PC-3 (cell line): ENCODE measurements around the gene SLC51B. TPM values are rescaled to one million over a fixed set of nuclear protein-coding genes. Genes with fewer than 3 reads are reported as not detected.

Experiments used
- ATAC-seq: fragments of 200-7000 bp; cut with Tn5 transposase; 2 replicates; pipeline ENCODE4 v1.9.1; 2020; ENCODE audit warnings: mild to moderate bottlenecking, moderate library complexity
- Bru-seq: library from RNA; stranded (reverse); fragments of 400-500 nt; gene quantifications from one replicate; lab custom pipeline; 2021; lab: Mats Ljungman, UMichigan
- BruChase-seq, 2 experiments: library from RNA; stranded (reverse); fragments of 400-500 nt; gene quantifications; one replicate each; lab custom pipeline; 2021; lab: Mats Ljungman, UMichigan
- BruUV-seq: library from RNA; stranded (reverse); fragments of 400-500 nt; replicated peaks from 2 replicates; lab custom pipeline; 2021; lab: Mats Ljungman, UMichigan
- CTCF ChIA-PET: fragments of 300-600 bp; sonication (Branson Sonifier 250); formaldehyde crosslinking; loops from one replicate; lab custom pipeline; 2022; ENCODE audit warnings: antibody characterized with exemption; lab: Charles Lee
- POLR2A ChIA-PET: fragments of 300-600 bp; sonication (Branson Sonifier 250); formaldehyde crosslinking; loops from one replicate; lab custom pipeline; 2022; ENCODE audit warnings: antibody characterized with exemption; ENCODE audit not compliant: unreplicated experiment; lab: Charles Lee
- DNase-seq: peaks from one replicate; pipeline ENCODE4 v3.0.0-alpha.2; 2015
- H2AFZ ChIP-seq: fragments of 300-600 bp; sonication (generic); 2 replicates; pipeline ENCODE4 v1.6.0; 2016; ENCODE audit warnings: antibody characterized with exemption, low read length
- H3F3A ChIP-seq: fragments of 300-600 bp; sonication (generic); one replicate; pipeline ENCODE4 v1.6.0; 2017; ENCODE audit warnings: antibody characterized with exemption, low read length, control low read depth, mild to moderate bottlenecking; ENCODE audit not compliant: unreplicated experiment
- H3K27ac ChIP-seq: fragments of 300-600 bp; sonication (generic); 2 replicates; pipeline ENCODE4 v1.5.1; 2016; ENCODE audit warnings: mild to moderate bottlenecking, low read length
- H3K27me3 ChIP-seq: fragments of 300-600 bp; sonication (generic); 2 replicates; pipeline ENCODE4 v1.6.1; 2016; ENCODE audit warnings: low read length, mixed read lengths
- H3K36me3 ChIP-seq: fragments of 300-600 bp; sonication (generic); 2 replicates; pipeline ENCODE4 v1.6.1; 2016; ENCODE audit warnings: low read depth, mixed run types, low read length, mixed read lengths
- H3K4me1 ChIP-seq: fragments of 300-600 bp; sonication (generic); 2 replicates; pipeline ENCODE4 v1.5.1; 2016; ENCODE audit warnings: low read length; ENCODE audit not compliant: insufficient read depth
- H3K4me2 ChIP-seq: fragments of 300-600 bp; sonication (generic); 2 replicates; pipeline ENCODE4 v1.6.0; 2016; ENCODE audit warnings: low read length
- H3K4me3 ChIP-seq: fragments of 300-600 bp; sonication (generic); 2 replicates; pipeline ENCODE4 v1.5.1; 2016; ENCODE audit warnings: mild to moderate bottlenecking, low read length, mixed read lengths
- H3K79me2 ChIP-seq: fragments of 300-600 bp; sonication (generic); 2 replicates; pipeline ENCODE4 v1.6.1; 2017; ENCODE audit warnings: low read length, mixed read lengths
- H3K9ac ChIP-seq: fragments of 300-600 bp; sonication (generic); 2 replicates; pipeline ENCODE4 v1.6.0; 2016; ENCODE audit warnings: mild to moderate bottlenecking, low read length
- H3K9me2 ChIP-seq: fragments of 300-600 bp; sonication (generic); replicated peaks from 2 replicates; pipeline ENCODE4 v1.6.1; 2016; ENCODE audit warnings: mixed run types, low read length, mixed read lengths
- H3K9me3 ChIP-seq: fragments of 300-600 bp; sonication (generic); 2 replicates; pipeline ENCODE4 v1.6.1; 2016; ENCODE audit warnings: low read length, mixed read lengths
- H4K20me1 ChIP-seq: fragments of 300-600 bp; sonication (generic); 2 replicates; pipeline ENCODE4 v1.6.1; 2016; ENCODE audit warnings: low read length, mixed read lengths
- EZH2 ChIP-seq: fragments of 300-600 bp; sonication (generic); IDR thresholded peaks from one replicate; pipeline ENCODE4 v1.6.1; 2017; ENCODE audit warnings: antibody characterized with exemption, mild to moderate bottlenecking, low read length; ENCODE audit not compliant: unreplicated experiment
- EZH2phosphoT487 ChIP-seq: fragments of 300-600 bp; sonication (generic); IDR thresholded peaks from 2 replicates; pipeline ENCODE4 v1.6.1; 2018; ENCODE audit warnings: mild to moderate bottlenecking, antibody characterized with exemption, low read length, borderline replicate concordance
- intact Hi-C: fragments of 100-400 bp; cut with micrococcal nuclease; formaldehyde crosslinking; loops from 2 replicates; pipeline ENCODE4 v1.9.0; 2023
- long read RNA-seq: library from polyadenylated mRNA; unstranded; transcript quantifications from one replicate; pipeline ENCODE4 v2.0.0, GENCODE V29; 2021; ENCODE audit not compliant: unreplicated experiment
- total RNA-seq: library from RNA; depleted of rRNA; stranded (reverse); fragments of >200 nt; gene quantifications from 2 replicates; pipeline ENCODE4 v1.2.3, GENCODE V29; 2014; rRNA removed
- TF ChIP-seq, protein P1 (sequence below): fragments of 300-600 bp; sonication (generic); conservative IDR thresholded peaks from 2 replicates; pipeline ENCODE4 v1.5.1; 2017; ENCODE audit warnings: antibody characterized with exemption, low read depth, mild to moderate bottlenecking, low read length

Gene SLC51B
- not detected in 2 replicates for total RNA-seq
- Bru-seq, nascent RNA = not detected
- percentile 5 among the genes with signal in this experiment for BruChase-seq, experiment 1, labeled RNA remaining after a 6-hour chase
- percentile 7 among the genes with signal in this experiment for BruChase-seq, experiment 2, labeled RNA remaining after a 2-hour chase
- long read RNA-seq = 0 reads

DNA sequence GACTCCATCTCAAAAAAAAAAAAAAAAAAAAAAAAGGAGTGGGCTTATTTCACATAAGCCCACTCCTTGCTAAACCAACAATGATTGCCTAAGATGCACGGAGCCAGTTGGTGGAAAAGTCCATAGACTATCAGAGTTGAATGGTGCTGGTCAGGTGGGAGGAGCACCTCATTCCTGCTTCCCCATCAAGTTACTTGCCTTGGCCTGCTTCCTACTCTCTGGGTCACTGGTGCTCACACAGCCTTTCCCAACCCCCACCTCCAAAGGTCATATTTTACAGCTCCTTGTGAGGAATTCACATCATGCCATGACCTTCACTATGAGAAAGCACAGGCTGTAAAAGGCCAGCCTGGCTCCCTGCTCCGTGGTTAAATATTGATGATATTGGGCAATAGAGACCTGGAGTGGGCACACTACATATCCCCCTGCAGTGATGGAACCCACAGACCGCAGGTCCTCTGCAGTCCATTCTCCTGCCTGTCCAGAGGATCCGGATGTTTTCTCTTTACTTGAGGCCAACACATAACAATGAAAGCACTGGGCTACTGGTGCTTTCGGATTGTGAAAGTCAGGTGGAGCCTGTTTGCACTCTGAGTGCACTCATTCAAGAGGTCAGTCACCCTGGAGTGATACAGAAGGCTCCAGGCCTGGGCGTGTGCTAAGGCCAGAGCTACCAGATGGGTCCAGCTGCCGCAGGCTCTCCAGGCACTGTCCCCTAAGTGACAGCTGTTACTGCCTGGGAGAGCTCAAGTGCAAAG is at the start of gene SLC51B:
SLC51B (plus strand) TSS at position 664 of the 758 bp plus-strand sequence. CDS start 4,618 bp downstream, outside the sequence.
- Histone ChIP-seq H3K4me2 (no peak within 1 kb of the TSS), H3K27ac (no peak within 1 kb of the TSS), H3K36me3 (no peaks in the 10 kb centered on the region), H3K9ac (no peak within 1 kb of the TSS), H4K20me1 (no peaks in the 10 kb centered on the region), H3K9me3 (no peaks in the 10 kb centered on the region), H3K4me1 (peaks cover 19% of the 10 kb centered on the region; the same call in 1 of the 2 replicates), H3K27me3 (no peaks in the 10 kb centered on the region), H3K9me2 (no peaks in the 10 kb centered on the region), H3K4me3 (no peak within 1 kb of the TSS), H3K79me2 (no peaks in the 10 kb centered on the region), H2AFZ (no peak within 1 kb of the TSS), H3F3A (no peaks in the 10 kb centered on the region)
- CTCF ChIA-PET = no interaction called here
- intact Hi-C loops = no loop called here
- no peak for DNase-seq
- TF ChIP-seq EZH2 (no peak), EZH2phosphoT487 (no peak)
- TF ChIP-seq, protein P1, sequence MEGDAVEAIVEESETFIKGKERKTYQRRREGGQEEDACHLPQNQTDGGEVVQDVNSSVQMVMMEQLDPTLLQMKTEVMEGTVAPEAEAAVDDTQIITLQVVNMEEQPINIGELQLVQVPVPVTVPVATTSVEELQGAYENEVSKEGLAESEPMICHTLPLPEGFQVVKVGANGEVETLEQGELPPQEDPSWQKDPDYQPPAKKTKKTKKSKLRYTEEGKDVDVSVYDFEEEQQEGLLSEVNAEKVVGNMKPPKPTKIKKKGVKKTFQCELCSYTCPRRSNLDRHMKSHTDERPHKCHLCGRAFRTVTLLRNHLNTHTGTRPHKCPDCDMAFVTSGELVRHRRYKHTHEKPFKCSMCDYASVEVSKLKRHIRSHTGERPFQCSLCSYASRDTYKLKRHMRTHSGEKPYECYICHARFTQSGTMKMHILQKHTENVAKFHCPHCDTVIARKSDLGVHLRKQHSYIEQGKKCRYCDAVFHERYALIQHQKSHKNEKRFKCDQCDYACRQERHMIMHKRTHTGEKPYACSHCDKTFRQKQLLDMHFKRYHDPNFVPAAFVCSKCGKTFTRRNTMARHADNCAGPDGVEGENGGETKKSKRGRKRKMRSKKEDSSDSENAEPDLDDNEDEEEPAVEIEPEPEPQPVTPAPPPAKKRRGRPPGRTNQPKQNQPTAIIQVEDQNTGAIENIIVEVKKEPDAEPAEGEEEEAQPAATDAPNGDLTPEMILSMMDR = no peak
- no peak for ATAC-seq
- POLR2A ChIA-PET = no interaction called here
- BruUV-seq = no TSS peak

DNA sequence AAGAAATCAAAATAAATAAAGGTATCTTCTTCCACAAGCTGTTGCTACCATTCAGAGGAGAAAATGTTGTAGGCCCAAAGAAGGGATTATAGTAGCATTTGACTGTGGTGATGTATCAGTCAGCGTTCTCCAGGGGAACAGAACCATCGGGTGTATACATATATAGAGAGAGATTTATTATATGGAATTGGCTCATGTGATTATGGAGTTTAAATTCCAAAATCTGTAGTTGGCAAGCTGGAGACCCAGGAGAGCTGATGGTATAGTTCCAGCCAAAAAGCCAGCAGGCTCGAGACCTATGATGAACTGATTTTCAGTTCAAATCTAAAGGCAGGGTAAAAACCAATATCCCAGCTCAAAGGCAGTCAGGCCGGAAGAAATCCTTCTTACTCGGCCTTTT is 48.1 kb upstream of the SLC51B start:
- Histone ChIP-seq H2AFZ (no peak overlapping the region), H3K27me3 (no peaks in the 10 kb centered on the region), H3K4me1 (no peaks in the 10 kb centered on the region), H3K36me3 (no peaks in the 10 kb centered on the region), H3K9me2 (no peaks in the 10 kb centered on the region), H3K9ac (no peak overlapping the region), H3K4me2 (no peak overlapping the region), H3F3A (no peaks in the 10 kb centered on the region), H3K4me3 (no peak overlapping the region), H3K27ac (no peak overlapping the region), H4K20me1 (no peaks in the 10 kb centered on the region), H3K79me2 (no peaks in the 10 kb centered on the region), H3K9me3 (no peaks in the 10 kb centered on the region)
- no TSS peak for BruUV-seq
- intact Hi-C loops = no loop called here
- ATAC-seq (no peak), DNase-seq (no peak)
- CTCF ChIA-PET = no interaction called here
- TF ChIP-seq, protein P1 = no peak
- no peak for TF ChIP-seq EZH2
- TF ChIP-seq EZH2phosphoT487 = no peak
- POLR2A ChIA-PET = no interaction called here
